Immature natural killer cell (primary cell): ENCODE data around the gene SETD3. TPM values are rescaled to one million over a fixed set of nuclear protein-coding genes. Genes with fewer than 3 reads are reported as not detected.
"Not testable (repeated sequence)": the region's sequence is repeated elsewhere in the genome, so short reads cannot be mapped to it uniquely, and the experiment has no call there.

Experiments used
- DNase-seq, 3 donors: peaks; one replicate each; pipeline ENCODE4 v3.0.0; 2022; ENCODE audit warnings: mixed read lengths in 1 of 3
- H3K27ac Mint-ChIP-seq, 6 donors: one replicate each; pipeline ENCODE4 v1.8.0; 2020; ENCODE audit warnings: mixed read lengths in 6 of 6, mild to moderate bottlenecking in 5 of 6, inconsistent platforms in 4 of 6, moderate library complexity in 3 of 6
- H3K27me3 Mint-ChIP-seq, 3 donors: one replicate each; pipeline ENCODE4 v1.8.0; 2020 to 2021; ENCODE audit warnings: low read depth in 3 of 3, mild to moderate bottlenecking in 3 of 3, mixed read lengths in 3 of 3, moderate library complexity in 3 of 3, inconsistent platforms in 1 of 3
- H3K36me3 Mint-ChIP-seq, 3 donors: one replicate each; pipeline ENCODE4 v1.8.0; 2020; ENCODE audit warnings: mixed read lengths in 3 of 3, inconsistent platforms in 2 of 3, mild to moderate bottlenecking in 2 of 3
- H3K4me1 Mint-ChIP-seq, 2 donors: one replicate each; pipeline ENCODE4 v1.8.0; 2020; ENCODE audit warnings: inconsistent platforms in 2 of 2, mild to moderate bottlenecking in 2 of 2, mixed read lengths in 2 of 2, moderate library complexity in 1 of 2
- H3K4me3 Mint-ChIP-seq, 5 donors: one replicate each; pipeline ENCODE4 v1.8.0; 2020; ENCODE audit warnings: mild to moderate bottlenecking in 5 of 5, mixed read lengths in 5 of 5, inconsistent platforms in 3 of 5, moderate library complexity in 3 of 5
- H3K9me3 Mint-ChIP-seq, 6 donors: one replicate each; pipeline ENCODE4 v1.8.0; 2020; ENCODE audit warnings: mild to moderate bottlenecking in 6 of 6, mixed read lengths in 6 of 6, inconsistent platforms in 4 of 6, moderate library complexity in 3 of 6
- polyA plus RNA-seq, 3 donors: library from polyadenylated mRNA; unstranded; fragments of 300-500 nt; fragmentation: Illumina TruSeq; gene quantifications; one replicate each; pipeline ENCODE4 v1.2.3, GENCODE V29; 2021

Gene SETD3
- polyA plus RNA-seq, 3 donors from 2014 or later: 60.8 to 112 (median 66.5) TPM

DNA sequence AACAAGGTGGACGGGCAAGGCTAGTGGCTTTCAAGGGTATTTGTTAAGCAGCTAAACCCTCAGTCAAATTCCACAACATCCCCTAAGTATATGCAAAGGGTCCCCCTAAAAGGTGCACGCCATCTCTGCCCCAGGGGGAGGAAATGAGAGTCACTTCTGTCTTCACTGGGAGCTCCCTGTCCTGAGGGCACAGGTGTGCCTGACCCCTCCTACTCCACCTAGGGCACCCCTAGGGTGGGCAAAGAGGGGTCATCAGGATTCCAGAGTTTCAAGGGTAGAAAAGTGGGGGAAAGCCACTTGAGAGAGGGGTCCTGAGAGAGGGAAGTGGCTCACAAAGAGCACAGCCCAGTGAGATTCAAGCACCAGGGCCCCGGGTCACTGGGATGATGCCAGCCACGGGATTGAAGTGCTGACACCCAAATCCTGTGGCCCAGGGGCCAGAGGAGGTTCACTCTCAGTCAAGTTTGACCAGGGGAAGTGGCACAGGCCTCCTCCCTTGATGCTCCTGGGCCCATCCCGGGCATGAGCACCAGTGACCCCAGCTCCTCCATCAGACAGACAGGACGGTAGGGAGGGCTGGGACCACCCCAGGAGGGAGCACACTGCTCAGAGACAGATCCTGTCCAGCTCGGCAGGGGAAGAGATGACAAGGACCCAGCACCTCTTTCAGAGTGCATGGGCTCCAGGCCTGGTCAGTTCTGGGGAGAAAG is 126.3 kb downstream of the SETD3 start:
- H3K4me1 Mint-ChIP-seq: peaks cover 0 to 2% of the 10 kb centered on the region in 2 donors
- peaks cover 2 to 4% (median 2%) of the 10 kb centered on the region in 3 donors for H3K27me3 Mint-ChIP-seq
- no peak overlapping the region for H3K4me3 Mint-ChIP-seq
- peaks cover 0 to 2% (median 0%) of the 10 kb centered on the region in 6 donors for H3K9me3 Mint-ChIP-seq
- peaks cover 0 to 4% (median 0%) of the 10 kb centered on the region in 3 donors for H3K36me3 Mint-ChIP-seq
- no peak for DNase-seq
- no peak overlapping the region for H3K27ac Mint-ChIP-seq

DNA sequence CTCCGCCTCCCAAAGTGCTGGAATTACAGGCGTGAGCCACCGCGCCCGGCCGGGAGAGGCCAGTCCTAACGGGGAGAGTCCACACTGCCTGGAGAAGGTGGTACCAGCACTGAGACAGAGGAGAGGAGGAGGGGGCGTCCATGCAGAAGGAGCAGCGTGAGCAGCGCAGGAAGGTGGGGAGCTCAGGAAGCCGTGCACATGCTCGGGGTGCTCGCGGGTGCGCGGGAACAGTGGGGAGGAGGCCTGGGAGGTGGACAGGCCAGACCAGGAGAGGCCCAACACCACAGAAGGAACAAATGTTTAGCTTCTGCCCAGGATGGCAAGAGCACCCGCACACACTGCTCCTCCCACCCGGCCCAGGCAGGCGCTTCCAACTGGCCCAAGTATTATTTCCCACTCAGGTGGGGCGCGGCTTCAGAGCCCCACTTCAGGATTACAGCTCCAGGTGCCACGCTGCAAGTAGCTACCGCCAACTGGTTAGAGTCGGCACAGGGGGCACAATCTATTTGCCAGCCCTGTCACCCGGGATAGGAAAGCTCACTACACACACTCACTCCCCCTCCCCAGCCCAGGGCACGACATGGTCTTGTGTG is 127.9 kb downstream of the SETD3 start:
- H3K27me3 Mint-ChIP-seq: peaks cover 2 to 4% (median 3%) of the 10 kb centered on the region in 3 donors
- no peaks in the 10 kb centered on the region for H3K9me3 Mint-ChIP-seq
- no peak overlapping the region for H3K4me3 Mint-ChIP-seq
- no peak overlapping the region for H3K27ac Mint-ChIP-seq
- H3K4me1 Mint-ChIP-seq: peaks cover 0 to 2% of the 10 kb centered on the region in 2 donors
- H3K36me3 Mint-ChIP-seq: no peaks in the 10 kb centered on the region
- DNase-seq: no peak

DNA sequence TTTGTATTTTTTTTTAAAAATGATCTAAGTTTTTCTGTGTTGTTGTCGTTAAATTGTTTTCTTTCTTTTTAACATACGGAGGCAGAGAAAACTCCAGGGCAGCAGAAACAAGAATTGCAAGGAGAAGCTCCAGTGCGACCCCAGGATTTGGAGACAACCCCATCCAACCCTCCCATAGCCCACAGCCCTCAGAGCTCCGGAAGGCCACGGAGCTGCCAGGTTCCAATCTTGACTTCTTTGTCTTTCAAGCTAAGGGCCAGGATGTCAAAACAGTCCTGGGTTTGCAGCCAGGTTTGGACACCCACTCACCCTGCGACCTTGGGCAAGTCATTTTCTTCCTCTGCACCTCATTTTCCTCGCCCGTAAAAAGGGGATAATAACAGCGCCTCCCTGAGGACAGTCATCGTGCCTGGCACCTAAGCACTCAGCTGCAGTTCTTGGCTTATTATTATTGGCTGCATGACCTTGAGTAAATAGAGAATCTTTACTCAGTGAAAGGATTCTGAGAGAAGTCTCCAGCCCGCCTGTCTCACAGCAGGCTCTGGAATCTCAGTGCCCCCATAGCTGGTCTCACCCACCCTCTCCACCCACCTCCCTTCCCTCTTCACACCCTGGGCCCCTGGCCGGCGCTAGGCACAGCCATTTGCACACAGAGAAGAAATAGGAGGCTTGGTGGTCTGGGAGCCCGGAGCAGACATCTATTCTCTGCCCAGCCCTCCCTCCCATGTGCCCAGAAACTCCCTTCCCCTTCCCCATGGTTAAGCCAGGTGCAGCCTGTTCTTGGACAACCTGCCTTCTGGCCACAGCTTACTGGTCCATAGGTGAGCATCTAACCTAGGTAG is 129.3 kb downstream of the SETD3 start:
- Mint-ChIP-seq H3K4me1 (peaks cover 0 to 2% of the 10 kb centered on the region in 2 donors), H3K9me3 (no peaks in the 10 kb centered on the region), H3K27ac (no peak overlapping the region), H3K36me3 (no peaks in the 10 kb centered on the region), H3K27me3 (peaks cover 1 to 5% (median 2%) of the 10 kb centered on the region in 3 donors), H3K4me3 (no peak overlapping the region)
- DNase-seq: no peak

GRCh38 chr14:99350751-99351150 is 129.9 kb downstream of the SETD3 start:
- peaks cover 2 to 10% (median 2%) of the 10 kb centered on the region in 3 donors for H3K27me3 Mint-ChIP-seq
- no peaks in the 10 kb centered on the region for H3K9me3 Mint-ChIP-seq
- no peaks in the 10 kb centered on the region for H3K36me3 Mint-ChIP-seq
- no peak overlapping the region for H3K27ac Mint-ChIP-seq
- H3K4me1 Mint-ChIP-seq: peaks cover 0 to 2% of the 10 kb centered on the region in 2 donors
- no peak for DNase-seq
- H3K4me3 Mint-ChIP-seq: no peak overlapping the region

DNA sequence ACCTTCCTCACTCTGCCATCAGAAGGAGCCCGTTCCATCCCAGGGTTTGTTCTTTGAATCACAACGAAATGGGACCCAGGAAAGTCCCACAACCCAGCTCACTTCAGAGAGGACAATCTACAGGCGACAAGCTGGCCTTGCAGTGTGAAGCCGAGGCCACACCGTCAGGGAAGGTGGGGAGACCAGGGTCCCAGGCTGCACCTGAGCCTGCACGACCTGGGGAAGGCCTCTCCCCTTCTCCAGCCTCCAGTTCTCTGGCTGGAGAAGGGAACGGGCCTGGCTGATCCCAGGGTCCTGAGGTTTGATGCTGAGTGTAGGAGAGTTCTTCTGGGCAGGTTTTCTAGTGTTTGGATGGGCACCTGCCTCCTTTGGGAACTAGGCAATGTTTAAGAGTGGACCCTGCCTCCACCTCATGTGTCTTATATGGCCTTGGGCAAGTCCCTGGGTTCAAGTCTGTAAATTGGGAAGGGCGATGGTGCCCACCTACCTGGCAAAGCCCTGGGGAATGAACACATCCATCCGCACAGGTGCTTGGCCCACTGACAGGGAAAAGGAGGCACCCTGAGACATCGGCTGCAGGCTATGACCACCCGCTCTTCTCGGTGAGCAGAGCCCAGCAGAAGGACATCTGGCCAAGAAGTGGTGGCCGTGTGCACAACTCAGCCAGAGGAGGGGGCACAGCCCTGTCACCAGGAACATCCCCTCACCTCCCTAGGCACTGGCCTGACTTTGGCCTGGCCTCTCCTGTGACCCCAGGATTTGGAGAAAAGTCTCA is 130.8 kb downstream of the SETD3 start:
- no peak overlapping the region for H3K4me3 Mint-ChIP-seq
- H3K27me3 Mint-ChIP-seq: peaks cover 2 to 10% (median 3%) of the 10 kb centered on the region in 3 donors
- DNase-seq: no peak
- H3K27ac Mint-ChIP-seq: no peak overlapping the region
- H3K4me1 Mint-ChIP-seq: peaks cover 0 to 2% of the 10 kb centered on the region in 2 donors
- no peaks in the 10 kb centered on the region for H3K9me3 Mint-ChIP-seq
- no peaks in the 10 kb centered on the region for H3K36me3 Mint-ChIP-seq

DNA sequence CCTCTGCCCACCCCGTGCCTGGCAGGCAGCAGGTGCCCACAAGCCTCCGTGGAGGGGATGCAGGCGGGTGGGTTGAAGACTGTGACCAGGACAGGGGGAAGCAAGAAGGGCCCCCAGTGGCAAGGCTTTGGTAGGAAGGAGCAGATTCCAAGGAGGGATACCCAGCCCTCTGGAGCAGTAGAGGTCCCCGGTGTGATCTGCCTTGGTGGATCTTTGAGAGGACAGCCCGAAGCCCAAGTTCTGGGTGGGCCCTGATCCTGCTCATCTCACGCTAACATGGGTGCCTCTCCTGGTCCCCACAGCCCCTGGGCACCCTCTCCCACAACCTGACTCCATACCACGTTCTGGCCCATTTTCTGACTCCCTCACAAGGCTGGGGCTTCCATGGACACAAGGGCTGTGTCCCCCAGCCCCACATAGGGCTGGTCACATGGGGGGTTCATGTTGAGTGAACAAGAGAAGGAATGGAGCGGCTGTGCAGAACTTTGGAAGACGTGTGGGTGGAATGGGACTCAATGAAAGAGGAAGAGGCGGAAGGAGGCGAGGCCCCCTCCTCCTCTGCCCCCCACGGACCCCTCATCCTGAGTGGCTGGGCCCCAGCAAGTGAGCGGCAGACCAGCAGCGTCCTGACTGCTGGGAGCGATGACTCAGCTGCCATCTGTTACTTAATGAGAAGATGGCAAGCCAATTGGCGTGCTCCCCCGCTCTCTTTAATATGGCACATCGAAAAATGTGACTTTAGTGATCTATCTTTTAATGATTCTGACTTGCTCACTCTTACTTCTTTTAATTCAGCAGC is 131.6 kb downstream of the SETD3 start:
- peaks cover 0 to 10% (median 3%) of the 10 kb centered on the region in 3 donors for H3K27me3 Mint-ChIP-seq
- H3K9me3 Mint-ChIP-seq: no peaks in the 10 kb centered on the region
- no peak overlapping the region for H3K27ac Mint-ChIP-seq

DNA sequence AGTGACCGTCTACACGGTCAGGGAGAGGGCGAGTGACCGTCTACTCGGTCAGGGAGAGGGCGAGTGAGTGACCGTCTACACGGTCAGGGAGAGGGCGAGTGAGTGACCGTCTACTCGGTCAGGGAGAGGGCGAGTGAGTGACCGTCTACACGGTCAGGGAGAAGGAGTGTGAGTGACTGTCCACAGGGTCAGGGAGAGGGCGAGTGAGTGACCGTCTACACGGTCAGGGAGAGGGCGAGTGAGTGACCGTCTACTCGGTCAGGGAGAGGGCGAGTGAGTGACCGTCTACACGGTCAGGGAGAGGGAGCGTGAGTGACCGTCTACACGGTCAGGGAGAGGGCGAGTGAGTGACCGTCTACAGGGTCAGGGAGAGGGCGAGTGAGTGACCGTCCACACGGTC is 132.4 kb downstream of the SETD3 start:
- H3K9me3 Mint-ChIP-seq, H3K27me3 Mint-ChIP-seq, H3K4me3 Mint-ChIP-seq, H3K36me3 Mint-ChIP-seq, DNase-seq, H3K4me1 Mint-ChIP-seq, H3K27ac Mint-ChIP-seq: not testable (repeated sequence)

More for the DNA sequence above, 131.6 kb downstream of the SETD3 start:
- Mint-ChIP-seq H3K4me1 (peaks cover 0 to 2% of the 10 kb centered on the region in 2 donors), H3K4me3 (no peak overlapping the region), H3K36me3 (no peaks in the 10 kb centered on the region)
- DNase-seq: no peak

Other genes starting within 250 kb of the SETD3 start
- 1 to 10 TPM in 2 of 3 donors, under 1 TPM in 1; 0.75 to 3.1 (median 1.0) TPM for gene BCL11B, start 208.7 kb downstream of the SETD3 start, polyA plus RNA-seq
- gene CCNK, start 550 bp upstream of the SETD3 start, polyA plus RNA-seq: 10 to 100 TPM in 2 of 3 donors, 1 to 10 TPM in 1; 5.8 to 32.9 (median 13.2) TPM
- gene CCDC85C, start 123.3 kb upstream of the SETD3 start, polyA plus RNA-seq: under 1 TPM; 0.27 to 0.83 (median 0.35) TPM
- gene HHIPL1, start 164.3 kb upstream of the SETD3 start, polyA plus RNA-seq: not detected
- gene CYP46A1, start 203.4 kb upstream of the SETD3 start, polyA plus RNA-seq: not detected